ENCODE measurements around the gene CLIC1. TPM values are rescaled to one million over a fixed set of nuclear protein-coding genes. Genes with fewer than 3 reads are reported as not detected.
A peak's percentile ranks its signal among the peaks of the same experiment; 100 is the strongest.

The CLIC1 gene
- polyA plus RNA-seq, 1 experiment, result 466 TPM

DNA sequence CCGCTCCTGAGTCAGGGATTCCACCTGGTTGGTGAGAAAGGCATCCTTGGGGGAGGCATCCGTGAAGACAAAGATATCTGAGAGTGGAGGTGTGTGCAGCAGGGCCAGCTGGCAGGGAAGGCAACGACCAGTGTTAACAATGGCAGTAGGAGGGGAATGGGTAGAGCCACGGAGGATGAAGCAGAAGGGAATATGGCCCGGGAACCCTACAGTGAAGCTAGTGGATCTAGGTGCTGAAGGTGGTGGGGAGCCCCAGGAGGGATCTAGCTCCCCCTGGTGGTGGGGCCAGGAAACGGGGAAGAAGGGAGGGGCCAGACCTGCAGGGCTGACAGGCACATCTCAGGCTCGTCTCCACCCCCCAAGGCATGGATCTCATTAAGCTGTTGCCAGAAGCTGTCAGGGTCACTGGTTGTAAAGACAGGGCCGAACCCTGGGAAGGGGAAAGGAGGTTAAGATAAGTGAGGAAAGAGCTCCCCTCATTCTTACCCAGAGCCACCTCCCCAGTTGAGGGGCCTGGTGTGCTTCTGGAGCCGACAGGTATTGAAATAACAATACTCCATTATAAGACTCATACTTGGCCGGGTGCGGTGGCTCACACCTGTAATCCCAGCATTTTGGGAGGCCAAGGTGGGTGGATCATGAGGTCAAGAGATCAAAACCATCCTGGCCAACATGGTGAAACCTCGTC is 33.5 kb upstream of the CLIC1 start:
- no peaks in the 10 kb centered on the region for H3K27me3 ChIP-seq (ENCODE audit: control insufficient read depth, insufficient read depth, low read length)
- CTCF ChIA-PET, result interaction anchor here (0.7 to 2.3 kb wide), 26 partner anchors 9 to 89 kb away, joined by 3 to 20 read pairs (median 4); partner anchors contain the start of genes ABHD16A, HSPA1B, LSM2 and LY6G5C
- no peaks in the 10 kb centered on the region; the same call in 1 of the 2 replicates for H3K9me3 ChIP-seq (ENCODE audit: control insufficient read depth, insufficient read depth, low read length)
- no peak for DNase-seq (ENCODE audit: low read depth, low spot score)
- POLR2A ChIA-PET, result interaction anchor here (1.4 kb wide), 1 partner anchor 57 kb away, joined by 3 read pairs; the partner anchor contains the start of gene HSPA1B
- TF ChIP-seq, protein P1, sequence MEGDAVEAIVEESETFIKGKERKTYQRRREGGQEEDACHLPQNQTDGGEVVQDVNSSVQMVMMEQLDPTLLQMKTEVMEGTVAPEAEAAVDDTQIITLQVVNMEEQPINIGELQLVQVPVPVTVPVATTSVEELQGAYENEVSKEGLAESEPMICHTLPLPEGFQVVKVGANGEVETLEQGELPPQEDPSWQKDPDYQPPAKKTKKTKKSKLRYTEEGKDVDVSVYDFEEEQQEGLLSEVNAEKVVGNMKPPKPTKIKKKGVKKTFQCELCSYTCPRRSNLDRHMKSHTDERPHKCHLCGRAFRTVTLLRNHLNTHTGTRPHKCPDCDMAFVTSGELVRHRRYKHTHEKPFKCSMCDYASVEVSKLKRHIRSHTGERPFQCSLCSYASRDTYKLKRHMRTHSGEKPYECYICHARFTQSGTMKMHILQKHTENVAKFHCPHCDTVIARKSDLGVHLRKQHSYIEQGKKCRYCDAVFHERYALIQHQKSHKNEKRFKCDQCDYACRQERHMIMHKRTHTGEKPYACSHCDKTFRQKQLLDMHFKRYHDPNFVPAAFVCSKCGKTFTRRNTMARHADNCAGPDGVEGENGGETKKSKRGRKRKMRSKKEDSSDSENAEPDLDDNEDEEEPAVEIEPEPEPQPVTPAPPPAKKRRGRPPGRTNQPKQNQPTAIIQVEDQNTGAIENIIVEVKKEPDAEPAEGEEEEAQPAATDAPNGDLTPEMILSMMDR (IDR thresholded peaks at IDR 0.05; ENCODE audit: low read depth, low read length), result peak; percentile 69
- no peak overlapping the region for H3K27ac ChIP-seq (ENCODE audit: low read depth, low read length)
- H3K4me3 ChIP-seq (ENCODE audit: low read depth, low read length), result no peak overlapping the region

- no peak overlapping the region for H3K27ac ChIP-seq (ENCODE audit: low read depth, low read length)
- POLR2A ChIA-PET, result interaction anchor here (0.5 to 1.4 kb wide), 2 partner anchors 59 to 94 kb away, joined by 3 read pairs; partner anchors contain the start of gene HSPA1B
- no peak for DNase-seq (ENCODE audit: low read depth, low spot score)
- CTCF ChIA-PET, result interaction anchor here (0.9 to 2.3 kb wide), 7 partner anchors 10 to 87 kb away, joined by 4 to 20 read pairs (median 7); partner anchors contain the start of genes LY6G5C and MSH5
- H3K27me3 ChIP-seq (ENCODE audit: control insufficient read depth, insufficient read depth, low read length), result no peaks in the 10 kb centered on the region
- H3K9me3 ChIP-seq (ENCODE audit: control insufficient read depth, insufficient read depth, low read length), result no peaks in the 10 kb centered on the region; the same call in 1 of the 2 replicates
- H3K4me3 ChIP-seq (ENCODE audit: low read depth, low read length), result no peak overlapping the region
- TF ChIP-seq, protein P1 (IDR thresholded peaks at IDR 0.05; ENCODE audit: low read depth, low read length), result no peak
Measured at GRCh38 chr6:31768363-31769257, 32.3 kb upstream of the CLIC1 start.

- POLR2A ChIA-PET, result interaction anchor here (1.0 kb wide), 1 partner anchor 55 kb away, joined by 3 read pairs; no protein-coding TSS in a partner anchor
- H3K9me3 ChIP-seq (ENCODE audit: control insufficient read depth, insufficient read depth, low read length), result no peaks in the 10 kb centered on the region; the same call in 1 of the 2 replicates
- no peaks in the 10 kb centered on the region for H3K27me3 ChIP-seq (ENCODE audit: control insufficient read depth, insufficient read depth, low read length)
- H3K4me3 ChIP-seq (ENCODE audit: low read depth, low read length), result no peak overlapping the region
- TF ChIP-seq, protein P1 (IDR thresholded peaks at IDR 0.05; ENCODE audit: low read depth, low read length), result no peak
- no peak for DNase-seq (ENCODE audit: low read depth, low spot score)
- H3K27ac ChIP-seq (ENCODE audit: low read depth, low read length), result no peak overlapping the region
- CTCF ChIA-PET, result no interaction called here
Measured at GRCh38 chr6:31767096-31767645, 30.8 kb upstream of the CLIC1 start.

DNA sequence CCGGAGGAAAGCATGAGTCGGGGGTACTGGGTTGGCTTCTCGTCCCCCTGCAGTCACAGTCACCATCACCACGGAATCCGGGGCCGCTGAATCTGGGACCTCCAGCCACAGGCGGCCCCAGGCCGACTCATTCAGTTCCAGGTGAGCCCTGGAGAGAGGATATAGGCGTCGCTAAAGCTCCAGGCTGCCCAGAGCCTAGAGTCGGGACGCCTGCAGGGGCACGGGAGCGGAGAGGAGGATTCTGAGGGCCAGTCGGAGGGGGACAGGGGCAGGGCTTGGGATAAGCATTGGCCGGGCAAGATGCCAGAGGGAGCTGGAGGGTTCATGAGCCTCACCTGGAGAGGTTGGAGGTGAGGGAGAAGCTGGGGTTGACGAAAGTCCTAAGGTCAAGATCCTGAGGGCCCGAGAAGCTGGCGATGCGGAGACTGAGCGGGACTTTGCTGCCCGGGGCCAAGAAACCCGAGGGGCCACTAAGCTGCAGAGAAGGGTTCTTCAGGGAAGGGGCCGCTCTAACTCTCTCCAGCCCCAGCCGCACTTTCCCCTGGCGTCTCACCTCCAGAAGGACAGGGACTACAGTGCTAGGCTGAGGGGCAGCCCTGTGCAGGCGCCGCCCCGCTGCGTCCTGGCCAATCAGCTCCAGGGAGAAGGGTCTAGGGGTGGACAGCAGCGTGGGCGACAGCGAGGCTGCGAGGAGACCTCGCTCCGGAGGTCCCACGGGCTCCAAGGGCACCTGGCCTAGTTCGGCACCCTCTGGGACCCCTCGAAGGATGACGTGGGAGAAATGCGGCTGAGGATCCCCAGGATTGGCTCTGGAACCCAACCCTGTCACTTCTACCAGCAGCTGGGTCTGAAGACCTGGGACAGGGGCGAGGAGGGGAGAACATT is 29.8 kb upstream of the CLIC1 start:
- ChIA-PET POLR2A (interaction anchor here (0.6 to 1.0 kb wide), 2 partner anchors 56 to 61 kb away, joined by 3 to 4 read pairs; partner anchors contain the start of gene HSPA1B), CTCF (interaction anchor here (0.9 to 1.1 kb wide), 2 partner anchors 25 to 30 kb away, joined by 3 read pairs; no protein-coding TSS in a partner anchor)
- no peaks in the 10 kb centered on the region; the same call in 1 of the 2 replicates for H3K9me3 ChIP-seq (ENCODE audit: control insufficient read depth, insufficient read depth, low read length)

More for the DNA sequence above, 29.8 kb upstream of the CLIC1 start:
- H3K27me3 ChIP-seq (ENCODE audit: control insufficient read depth, insufficient read depth, low read length), result no peaks in the 10 kb centered on the region
- DNase-seq (ENCODE audit: low read depth, low spot score), result no peak
- TF ChIP-seq, protein P1 (IDR thresholded peaks at IDR 0.05; ENCODE audit: low read depth, low read length), result no peak
- no peak overlapping the region for H3K27ac ChIP-seq (ENCODE audit: low read depth, low read length)
- peak overlapping the region; percentile 50 for H3K4me3 ChIP-seq (ENCODE audit: low read depth, low read length)
